NCI-H226 (cell line): ENCODE measurements around the gene PCYT1B.
"Not testable (repeated sequence)": the region's sequence is repeated elsewhere in the genome, so short reads cannot be mapped to it uniquely, and the experiment has no call there.

Experiments
- DNase-seq: peaks from one replicate; pipeline ENCODE4 v3.0.0-alpha.2; 2015

The PCYT1B gene

DNA sequence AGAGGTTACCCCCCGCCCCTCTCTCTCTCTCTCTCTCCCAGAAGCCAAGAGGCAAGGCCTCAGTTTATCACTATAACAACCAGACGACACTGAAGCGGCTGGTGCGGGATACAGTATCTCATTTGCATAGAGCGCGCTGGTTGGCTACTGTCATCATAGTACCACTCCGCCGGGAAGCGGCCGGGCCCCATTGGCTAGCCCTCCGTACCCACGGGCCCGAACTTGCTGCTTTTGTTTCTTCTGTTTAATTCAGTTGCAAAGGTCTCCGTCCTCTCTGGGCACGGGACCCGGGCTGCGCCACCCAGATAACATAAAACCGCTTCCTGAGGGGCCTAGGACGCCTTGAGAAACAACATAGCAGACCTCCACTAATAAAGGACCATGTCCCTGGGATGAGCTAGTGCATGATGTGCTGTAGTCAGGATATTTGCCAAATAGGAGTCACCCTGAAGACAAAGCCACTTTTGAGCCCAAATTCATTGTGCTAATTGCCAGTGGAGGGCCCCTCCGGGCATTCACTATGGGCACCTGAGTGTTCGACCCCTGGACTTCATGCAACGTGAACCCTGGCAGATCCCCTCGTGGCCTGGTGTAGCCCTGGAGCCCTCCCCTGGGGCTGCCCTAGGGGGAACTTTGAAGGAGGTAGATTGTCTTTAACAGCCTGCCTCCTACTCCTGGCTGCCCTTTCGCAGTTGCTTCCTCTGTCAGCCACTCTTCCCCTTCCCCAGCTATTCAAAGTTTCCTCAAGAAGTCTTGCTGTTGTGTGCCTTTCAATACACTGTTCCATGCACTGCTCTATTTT lies at the start of gene PCYT1B:
Gene PCYT1B, minus strand, starts transcription at position 91 of the 802 bp plus-strand sequence. CDS start 242 bp downstream, outside the sequence.
- peak; percentile 58 for DNase-seq

DNA sequence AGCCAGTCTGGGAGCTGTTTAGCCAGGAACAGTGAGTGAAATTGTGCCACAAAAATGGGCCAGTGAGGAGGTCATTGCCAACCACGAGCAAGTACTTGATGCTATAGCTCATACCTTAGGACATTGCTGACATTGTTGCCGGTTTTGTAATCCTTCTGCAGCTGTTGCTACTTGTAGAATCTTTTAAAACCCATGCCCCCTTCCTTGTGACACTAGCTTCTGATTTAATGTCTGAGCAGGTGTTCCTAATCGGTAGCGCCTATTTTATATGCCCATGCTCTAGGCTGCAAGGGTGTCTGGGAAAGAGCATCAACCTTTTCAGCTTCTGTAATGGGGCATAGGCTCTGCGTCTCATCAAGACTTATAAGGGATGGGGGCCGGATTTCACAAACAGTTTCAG lies 49.1 kb upstream of the PCYT1B start:
- DNase-seq, result no peak

DNA sequence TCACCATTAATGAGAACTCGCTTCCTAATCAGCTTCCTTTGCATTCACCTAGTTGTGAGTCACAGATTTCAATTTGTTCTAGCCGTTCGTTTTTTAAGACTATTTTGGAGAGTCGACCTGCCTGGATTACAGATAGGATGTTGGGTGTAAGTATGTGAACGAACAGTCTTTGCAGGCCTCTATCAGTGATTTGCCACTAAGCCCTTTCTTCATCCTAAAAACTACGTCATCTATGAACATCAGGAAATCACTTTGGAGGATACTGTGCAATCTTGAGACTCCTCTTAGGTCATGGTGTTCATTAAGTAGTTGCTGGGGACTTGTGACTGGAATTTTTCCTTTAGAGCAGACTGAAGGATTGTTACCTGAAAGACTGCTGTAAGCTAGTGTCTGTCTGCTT lies 47.7 kb upstream of the PCYT1B start:
- no peak for DNase-seq

DNA sequence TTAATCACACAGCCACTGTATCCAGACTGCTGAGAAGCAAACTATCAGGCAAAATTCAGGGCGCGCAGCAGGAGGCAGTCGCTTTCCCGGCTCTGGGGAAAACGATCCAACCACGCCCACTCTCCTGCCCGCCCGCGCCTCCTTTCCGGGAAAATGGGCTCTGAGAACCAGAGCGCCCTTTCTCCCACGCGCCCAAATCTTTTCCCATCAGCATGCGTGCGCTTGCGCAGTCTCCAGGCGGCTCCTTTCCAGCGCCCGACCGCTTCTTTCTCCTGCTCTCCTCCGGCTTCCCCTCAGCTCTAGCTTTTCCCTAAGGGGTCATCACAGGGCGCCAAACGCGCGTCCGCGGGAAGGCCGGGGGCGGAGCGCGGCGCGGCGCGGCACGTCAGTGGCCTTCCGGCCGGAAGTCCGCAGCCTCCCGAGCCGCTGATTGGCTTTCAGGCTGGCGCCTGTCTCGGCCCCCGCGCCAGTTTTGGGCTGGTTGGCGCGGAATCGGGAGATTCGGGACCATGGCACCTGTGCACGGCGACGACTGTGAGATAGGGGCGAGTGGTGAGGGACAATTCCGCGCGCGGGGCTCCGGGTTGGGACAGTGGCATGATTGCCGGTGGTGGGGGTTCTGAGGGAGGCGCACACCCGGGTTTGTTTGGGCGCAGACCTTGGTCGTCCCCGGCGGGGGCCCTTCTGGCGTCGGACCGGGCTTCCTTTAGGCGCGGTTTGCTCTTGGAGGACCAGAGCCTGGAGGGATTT lies 46.5 kb upstream of the PCYT1B start, which contains the start of gene POLA1:
Gene POLA1, plus strand, starts transcription at position 466 of the 750 bp plus-strand sequence. Its CDS starts 44 bp downstream, at position 510.
- peak; percentile 91 for DNase-seq

DNA sequence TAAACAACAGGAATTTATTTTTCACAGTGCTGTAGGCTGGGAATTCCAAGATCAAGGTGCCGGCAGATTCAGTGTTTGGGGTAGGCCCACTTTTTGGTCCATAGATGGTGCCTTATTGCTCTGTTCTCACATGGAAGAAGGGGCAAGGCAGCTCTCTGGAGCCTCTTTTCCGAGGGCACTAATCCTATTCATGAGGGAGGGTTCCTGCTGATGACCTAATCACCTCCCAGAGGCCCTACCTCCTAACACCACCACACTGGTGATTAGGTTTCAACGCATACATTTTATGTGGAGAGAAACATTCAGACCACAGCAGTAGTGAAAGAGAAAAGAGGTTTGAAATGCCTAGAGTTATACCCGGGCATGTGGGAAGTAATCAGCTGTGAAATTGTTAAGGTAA lies 45.2 kb upstream of the PCYT1B start:
- no peak for DNase-seq

DNA sequence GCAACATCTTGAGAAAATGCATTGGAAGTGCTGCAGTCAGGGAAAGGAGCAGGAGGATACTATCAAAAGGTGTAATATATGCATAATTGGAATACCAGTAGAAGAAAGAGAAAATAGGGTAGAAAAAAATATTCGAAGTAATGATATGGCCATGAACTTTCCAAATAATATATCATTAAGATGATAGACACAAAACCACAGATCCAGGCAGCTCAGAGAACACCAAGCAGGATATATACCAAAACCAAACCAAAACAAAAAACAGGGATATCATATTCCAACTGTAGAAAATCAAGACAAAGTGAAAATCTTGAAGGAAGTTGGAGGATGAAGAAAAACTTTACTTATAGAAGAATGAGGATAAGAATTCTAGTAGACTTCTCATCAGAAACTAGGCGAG lies 36.9 kb upstream of the PCYT1B start:
- DNase-seq, result no peak

DNA sequence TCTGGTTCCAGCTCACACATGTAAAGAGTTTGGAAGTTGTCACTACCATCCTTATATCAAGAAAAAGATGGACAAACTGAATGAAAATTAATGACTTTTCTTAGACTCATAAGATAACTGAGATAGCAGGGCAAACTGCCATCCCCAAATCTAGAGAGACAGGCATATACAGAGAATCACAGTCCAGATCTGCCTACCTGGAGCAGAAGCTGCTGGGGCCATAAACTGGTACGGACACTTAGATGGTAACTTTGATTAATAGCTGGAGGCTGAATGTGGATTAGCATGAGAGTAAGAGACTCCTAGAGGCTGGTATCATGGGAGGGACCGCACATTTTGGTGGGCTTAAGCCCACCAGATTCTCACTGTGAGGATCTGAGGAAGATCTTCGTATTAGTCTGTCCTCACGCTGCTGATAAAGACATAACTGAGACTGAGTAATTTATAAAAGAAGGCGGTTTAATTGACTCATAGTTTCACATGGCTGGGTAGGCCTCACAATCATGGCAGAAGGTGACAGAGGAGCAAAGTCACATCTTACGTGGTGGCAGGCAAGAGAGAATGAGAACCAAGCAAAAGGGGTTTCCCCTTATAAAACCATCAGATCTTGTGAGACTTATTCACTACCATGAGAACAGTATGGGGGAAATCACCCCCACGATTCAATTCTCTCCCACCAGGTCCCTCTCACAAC lies 35.7 kb upstream of the PCYT1B start:
- no peak for DNase-seq

DNA sequence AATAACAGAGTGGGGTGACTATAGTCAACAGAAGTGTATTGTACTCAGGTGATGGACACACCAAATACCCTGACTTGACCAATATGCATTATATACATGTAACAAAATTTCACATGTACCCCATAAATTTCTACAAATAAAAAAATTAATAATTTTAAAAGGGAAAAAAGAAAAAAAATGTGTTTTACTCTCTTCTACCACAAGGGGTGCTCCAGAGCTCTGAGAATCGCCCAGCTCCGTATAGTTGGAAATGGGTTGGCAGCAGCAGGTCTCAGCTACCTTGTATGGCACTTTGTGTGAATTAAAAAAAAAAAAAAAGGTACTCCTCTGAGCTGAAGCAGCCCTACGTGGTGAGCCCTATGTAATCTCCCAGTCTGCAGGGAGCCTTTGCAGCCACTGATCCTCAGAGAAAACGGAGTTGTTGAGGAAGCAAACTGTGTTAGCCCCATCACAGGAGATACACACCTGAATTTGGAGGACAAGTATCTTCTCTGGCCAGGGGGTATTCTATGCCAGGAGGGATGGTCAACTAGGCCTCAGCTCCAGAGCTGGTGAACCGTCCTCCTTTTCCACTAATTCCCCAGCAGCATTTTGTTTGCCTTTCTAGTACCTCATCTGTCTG lies 29.4 kb upstream of the PCYT1B start:
- DNase-seq, result no peak

DNA sequence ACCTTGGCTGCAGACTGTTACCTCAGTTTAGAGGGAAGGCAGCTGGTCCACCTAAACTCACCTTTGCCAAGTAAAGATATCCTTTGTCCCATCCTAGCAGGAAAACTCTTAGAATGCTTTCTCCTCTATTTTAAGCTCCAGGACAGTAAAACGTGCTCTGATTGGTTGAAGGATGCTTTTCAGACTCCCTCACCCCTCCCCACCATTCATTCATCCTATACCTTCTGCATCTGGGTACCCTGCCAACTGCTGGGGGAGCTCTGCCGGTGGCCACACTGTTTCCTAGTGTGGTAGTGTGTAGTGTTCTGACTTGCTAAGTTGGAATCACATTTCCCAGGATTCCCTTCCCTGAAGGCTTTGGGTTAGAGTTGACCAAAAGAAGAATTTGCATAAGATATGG lies 26.3 kb upstream of the PCYT1B start:
- DNase-seq, result no peak

DNA sequence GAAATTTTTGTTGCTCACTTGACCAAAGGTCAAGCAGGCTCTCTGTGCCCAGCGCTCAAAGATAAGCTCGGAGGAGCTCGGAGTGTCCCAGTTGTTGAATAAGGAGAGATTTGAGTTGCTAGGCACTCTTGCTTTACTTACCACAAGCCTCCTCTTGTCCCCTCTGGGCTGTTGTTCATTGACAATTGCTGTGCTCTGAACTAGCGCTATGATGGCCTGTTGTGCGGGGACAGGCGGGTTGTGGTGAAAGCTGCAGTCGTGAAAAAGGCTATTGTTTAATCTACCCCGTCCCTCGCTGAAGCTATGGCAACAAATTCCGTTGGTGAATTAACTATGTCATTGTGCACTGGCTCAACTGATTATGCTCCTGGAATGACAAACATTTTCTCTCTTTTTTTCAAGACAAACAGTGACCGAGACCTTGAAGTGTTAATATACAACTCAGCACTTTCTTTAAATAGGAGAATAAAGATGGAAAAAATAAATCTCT lies 25.6 kb upstream of the PCYT1B start:
- DNase-seq, result no peak

DNA sequence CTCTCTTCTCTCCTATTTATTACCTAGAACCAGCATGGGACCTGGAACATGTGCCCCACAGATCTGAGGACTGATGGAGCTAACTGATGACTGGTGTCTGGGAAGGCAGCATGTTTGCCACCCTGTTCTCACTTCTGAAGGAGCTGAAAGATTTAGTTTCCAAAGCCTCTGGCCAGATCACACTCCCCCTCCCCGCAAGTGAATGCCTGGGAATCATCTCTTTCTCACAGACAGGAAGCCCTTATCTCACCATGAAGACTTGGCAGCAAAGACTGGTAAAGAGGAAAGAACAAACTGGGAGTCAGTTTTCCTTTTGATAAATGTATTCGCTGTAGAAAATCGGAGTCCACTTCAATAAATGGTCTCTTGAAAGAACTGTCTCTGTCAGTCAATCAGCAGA lies 21.0 kb upstream of the PCYT1B start:
- peak; percentile 65 for DNase-seq

DNA sequence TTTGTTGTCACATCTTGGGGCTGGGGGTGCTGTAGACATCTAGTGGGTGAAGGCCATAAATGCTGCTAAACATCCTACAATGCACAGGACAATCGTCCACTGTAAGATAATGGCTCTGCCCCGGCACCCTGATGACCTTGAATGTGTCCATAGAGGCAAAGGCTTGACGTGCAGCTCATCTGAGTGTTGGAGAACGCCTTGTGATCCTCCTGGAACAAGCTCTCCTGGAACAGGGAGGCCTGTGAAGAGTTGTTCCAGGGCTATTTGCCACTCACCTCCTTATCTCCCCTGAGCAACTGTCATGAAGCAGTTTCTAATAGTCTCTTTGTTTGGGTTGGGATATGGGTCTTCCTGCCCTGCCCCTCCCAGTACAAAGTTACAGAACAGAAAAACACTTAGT lies 15.2 kb upstream of the PCYT1B start:
- DNase-seq, result no peak

DNA sequence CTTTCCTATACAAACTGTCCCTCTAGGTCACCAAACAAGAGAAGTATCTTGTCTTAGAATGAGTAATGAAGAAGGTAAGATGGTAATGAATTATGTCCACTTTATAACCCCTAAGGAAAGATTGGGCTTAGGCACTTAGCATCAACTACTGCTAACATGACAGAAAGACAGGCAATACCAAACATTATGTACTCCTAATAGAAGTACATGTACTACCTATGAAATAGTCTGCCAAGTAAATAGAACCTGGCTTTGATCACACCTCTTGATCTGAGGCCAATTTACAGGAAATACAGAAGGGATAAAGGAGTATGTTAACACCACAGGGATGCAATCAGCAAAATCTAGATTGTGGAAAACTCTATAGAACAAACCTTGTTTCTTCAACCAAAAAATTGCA lies 14.1 kb upstream of the PCYT1B start:
- DNase-seq, result no peak

DNA sequence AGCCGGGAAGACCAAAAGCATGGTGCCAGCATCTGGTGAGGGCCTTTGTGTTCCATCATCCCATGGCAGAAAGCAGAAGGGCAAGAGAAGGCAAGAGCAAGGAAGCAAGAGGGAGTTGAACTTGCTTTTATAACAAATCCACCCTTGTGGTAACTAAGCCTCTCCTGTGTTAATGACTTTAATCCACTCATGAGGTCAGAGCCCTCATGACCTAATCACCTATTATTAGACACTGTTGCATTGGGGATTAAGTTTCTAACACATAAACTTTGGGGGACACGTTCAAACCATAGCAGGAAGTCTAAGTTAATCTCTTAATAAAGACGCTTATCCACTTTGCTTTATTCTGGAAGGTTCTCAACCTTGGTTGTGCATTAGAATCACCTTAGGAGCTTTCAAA lies 12.5 kb upstream of the PCYT1B start:
- no peak for DNase-seq

DNA sequence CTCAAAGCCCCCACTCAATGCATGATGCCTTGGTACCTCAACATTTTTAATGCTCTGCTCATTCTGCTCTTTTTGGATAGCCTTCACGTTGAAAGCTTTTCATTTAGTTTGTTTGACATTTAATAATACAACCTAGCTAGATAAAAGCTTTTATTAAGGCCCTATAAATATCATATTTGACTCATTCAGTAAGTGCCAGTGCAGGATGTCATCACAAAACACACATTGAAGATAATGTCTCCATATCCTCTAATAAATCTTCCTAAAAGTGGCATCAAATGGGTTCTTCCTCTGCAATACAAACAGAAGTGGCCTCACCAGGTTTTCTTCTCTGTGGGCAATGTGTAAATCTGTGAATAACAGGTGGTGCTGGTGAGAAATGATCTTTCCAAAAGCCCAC lies 12.0 kb upstream of the PCYT1B start:
- DNase-seq, result no peak

DNA sequence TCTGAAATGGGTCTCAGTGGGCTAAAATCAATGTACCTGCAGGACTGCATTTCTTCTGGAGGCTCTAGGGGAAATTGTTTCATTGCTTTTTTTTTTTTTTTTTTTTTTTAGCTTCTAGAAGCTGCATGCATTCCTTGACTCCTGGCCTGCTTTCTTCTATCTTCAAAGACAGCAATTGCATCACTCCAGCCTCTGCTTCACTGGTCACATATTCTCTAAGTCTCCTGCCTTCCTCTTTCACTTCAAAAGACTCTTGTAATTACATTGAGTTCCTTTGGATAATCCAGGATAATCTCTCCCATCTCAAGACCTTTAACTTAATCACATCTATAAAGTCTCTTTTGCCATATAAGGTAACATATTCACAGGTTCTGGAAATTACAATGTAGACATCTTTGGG lies 11.3 kb upstream of the PCYT1B start:
- DNase-seq, result no peak

DNA sequence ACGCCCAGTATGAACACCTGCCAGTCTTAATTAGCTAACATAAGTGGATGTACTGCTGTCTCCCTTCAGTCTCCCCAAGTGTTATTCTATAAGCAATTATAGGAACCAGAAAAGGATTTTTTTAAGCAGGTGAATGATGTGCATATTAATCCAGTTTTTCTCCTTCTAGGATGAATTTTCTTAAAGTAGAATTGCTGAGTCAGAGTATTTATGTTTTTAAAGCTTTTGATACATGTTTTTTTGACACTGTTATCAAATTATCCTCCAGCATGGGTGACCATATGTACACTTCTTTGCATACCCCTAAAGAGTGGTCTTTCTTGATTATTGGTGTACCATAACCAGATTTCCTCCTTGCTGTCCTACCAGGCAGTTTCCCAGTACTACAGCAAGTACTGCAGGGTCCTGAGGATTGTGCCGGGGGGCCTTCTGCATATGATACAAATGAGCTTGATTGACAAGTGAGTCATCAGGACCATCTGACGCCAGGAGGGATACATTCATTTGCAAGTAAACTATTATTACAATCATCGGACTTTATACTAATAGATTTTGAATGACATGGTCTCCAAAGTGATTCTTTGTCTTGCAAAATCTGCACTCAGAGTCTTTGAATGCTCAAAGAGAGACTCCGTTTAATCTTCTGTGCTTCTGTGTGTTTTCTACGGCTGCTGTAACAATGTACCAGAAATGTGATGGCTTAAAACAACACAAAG lies 10.7 kb upstream of the PCYT1B start:
- DNase-seq, result no peak

DNA sequence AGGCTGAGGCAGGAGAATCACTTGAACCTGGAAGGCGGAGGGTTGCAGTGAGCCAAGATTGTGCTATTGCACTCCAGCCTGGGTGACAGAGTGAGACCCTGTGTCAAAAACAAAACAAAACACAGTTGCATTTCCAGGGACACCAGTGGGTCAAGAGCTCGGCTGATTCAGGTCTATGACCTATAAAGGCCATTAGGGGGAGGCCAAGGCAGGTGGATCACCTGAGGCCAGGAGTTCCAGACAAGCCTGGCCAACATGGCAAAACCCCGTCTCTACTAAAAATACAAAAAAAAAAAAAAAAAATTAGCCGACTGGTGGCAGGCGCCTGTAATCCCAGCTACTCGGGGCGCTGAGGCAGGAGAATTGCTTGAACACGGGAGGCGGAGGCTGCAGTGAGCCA lies 8.5 kb upstream of the PCYT1B start:
- DNase-seq, result not testable (repeated sequence)

DNA sequence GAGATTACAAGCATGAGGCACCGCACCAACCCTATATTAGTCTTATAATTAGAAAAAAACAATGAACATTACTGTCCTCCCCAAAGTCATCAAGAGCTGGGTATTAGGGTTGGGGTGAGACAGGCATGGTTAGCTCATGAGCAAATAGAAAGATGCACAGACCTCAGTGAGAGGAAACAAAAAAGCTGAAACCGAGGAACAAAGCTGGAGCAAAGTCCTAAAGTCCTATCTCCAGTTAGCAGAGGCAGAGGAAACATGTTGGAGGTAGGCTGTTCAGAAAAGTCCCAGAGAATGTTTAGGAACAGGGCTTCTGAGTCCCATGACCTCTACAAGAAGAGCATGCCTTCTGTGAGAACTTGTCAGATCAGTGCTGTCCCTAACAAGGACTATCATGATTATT lies 4.6 kb upstream of the PCYT1B start:
- DNase-seq, result no peak

DNA sequence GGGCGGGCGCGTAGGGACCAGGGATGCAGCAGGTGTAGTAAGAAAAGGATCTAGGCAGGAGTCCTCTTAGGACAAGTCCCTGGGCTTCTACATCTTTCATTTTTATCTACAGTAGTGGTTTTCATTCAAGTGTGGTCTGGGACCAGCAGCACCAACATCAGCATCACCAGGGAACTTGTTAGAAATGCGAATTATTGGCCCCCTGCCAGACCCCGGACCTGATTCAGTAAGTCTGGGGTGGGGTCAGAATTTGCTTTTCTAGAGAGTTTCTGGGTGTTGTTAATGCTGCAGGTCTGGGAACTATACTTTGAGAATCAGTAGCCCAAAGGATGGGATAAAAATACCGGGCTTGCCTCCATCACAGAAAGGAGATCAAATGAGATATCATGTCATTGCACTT lies 1.3 kb upstream of the PCYT1B start:
- DNase-seq, result no peak

DNA sequence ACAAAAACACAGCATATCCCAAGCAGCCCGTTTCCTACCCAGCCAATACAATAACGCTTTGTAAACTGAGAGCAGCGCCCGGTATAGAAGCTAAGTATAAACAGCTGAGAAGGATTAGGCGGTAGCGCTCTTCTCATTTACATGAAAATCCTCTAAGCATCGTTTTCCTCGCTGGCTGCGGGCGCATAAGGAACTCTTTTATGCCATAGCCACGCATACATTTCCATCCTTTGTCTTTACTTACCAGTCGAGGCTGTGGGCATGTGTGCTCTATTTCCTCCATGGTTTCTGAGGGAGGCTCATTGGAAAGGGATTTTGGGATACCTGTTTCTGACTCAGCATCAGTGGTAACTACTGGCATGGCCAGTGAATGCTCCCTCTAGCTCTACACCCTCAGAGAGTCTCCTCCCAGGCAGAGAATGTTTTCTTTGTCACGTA lies 383 bp downstream of the PCYT1B start:
- no peak for DNase-seq

DNA sequence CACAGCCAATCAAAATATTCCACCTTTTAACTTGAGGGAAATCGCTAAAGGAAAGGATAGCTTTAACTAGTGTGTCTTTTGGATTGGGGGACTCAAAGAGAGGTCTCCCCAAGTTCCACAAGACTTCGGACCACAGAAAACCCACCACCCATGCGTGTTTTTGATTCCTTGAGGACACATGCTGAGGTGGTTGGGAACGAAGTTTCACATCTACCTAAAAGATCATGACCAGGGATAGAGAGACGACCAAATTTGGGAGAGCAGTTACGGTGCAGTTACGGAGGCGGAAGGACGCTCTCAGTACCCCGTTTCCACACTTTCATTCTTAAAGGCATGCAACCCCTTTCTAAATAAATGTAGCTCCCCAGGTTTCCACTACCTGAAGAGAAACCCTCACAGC lies 1.1 kb downstream of the PCYT1B start:
- DNase-seq, result no peak
